NOMO-1 treated with DMSO at 0.1 percent for 48 hours (cell line): ENCODE data around the gene ZIC2.

Experiments
- DNase-seq: peaks from one replicate; lab custom pipeline; 2025; ENCODE audit not compliant: unreplicated experiment; lab: John Stamatoyannopoulos, UW

ZIC2 gene

GRCh38 chr13:99985241-99985874, 3.8 kb downstream of the ZIC2 start:
- DNase-seq: no peak

- no peak for DNase-seq
These were observed 4.4 kb downstream of the ZIC2 start for GRCh38 chr13:99985886-99986527.

- DNase-seq: no peak
These were observed 5.2 kb downstream of the ZIC2 start for GRCh38 chr13:99986741-99987140.

- no peak for DNase-seq
These were observed 5.8 kb downstream of the ZIC2 start for GRCh38 chr13:99987154-99988019.

GRCh38 chr13:99988529-99989275, 7.1 kb downstream of the ZIC2 start:
- DNase-seq: no peak

GRCh38 chr13:99989276-99990125, 7.9 kb downstream of the ZIC2 start:
- DNase-seq: no peak

GRCh38 chr13:99990126-99990977, 8.8 kb downstream of the ZIC2 start:
- DNase-seq: no peak

- no peak for DNase-seq
These were observed 9.6 kb downstream of the ZIC2 start for GRCh38 chr13:99991013-99991827.

- no peak for DNase-seq
These were observed 10.5 kb downstream of the ZIC2 start for GRCh38 chr13:99991828-99992775.

- no peak for DNase-seq
These were observed 11.4 kb downstream of the ZIC2 start for GRCh38 chr13:99992949-99993351.

- no peak for DNase-seq
These were observed 12.4 kb downstream of the ZIC2 start for GRCh38 chr13:99993660-99994637.

GRCh38 chr13:99994638-99995020, 13.0 kb downstream of the ZIC2 start:
- DNase-seq: no peak

GRCh38 chr13:99995104-99995588, 13.6 kb downstream of the ZIC2 start:
- no peak for DNase-seq

GRCh38 chr13:99995589-99996380, 14.2 kb downstream of the ZIC2 start:
- DNase-seq: no peak

- no peak for DNase-seq
These were observed 14.9 kb downstream of the ZIC2 start for GRCh38 chr13:99996381-99996973.
